HepG2 (cell line): Measurements from ENCODE around the gene GPR68. TPM values are rescaled to one million over a fixed set of nuclear protein-coding genes. Genes with fewer than 3 reads are reported as not detected.
A peak's percentile ranks its signal among the peaks of the same experiment; 100 is the strongest.

ENCODE experiments used
- ATAC-seq: fragments of 200-7000 bp; cut with Tn5 transposase; 3 replicates; pipeline ENCODE4 v1.9.1; 2020; ENCODE audit warnings: mild to moderate bottlenecking, moderate library complexity
- BruUV-seq: library from RNA; stranded (reverse); fragments of 400-500 nt; replicated peaks from 2 replicates; lab custom pipeline; 2021; lab: Mats Ljungman, UMichigan
- CTCF ChIA-PET: fragments of 300-600 bp; formaldehyde crosslinking; extraction: SDS; loops from one replicate; lab custom pipeline; 2021; ENCODE audit warnings: low total read pairs, inconsistent platforms, low intra/inter-chr PET ratio; lab: Yijun Ruan, JAX
- POLR2A ChIA-PET: fragments of 350-600 bp; sonication (Branson Sonifier 250); formaldehyde crosslinking; loops from one replicate; lab custom pipeline; 2020; ENCODE audit warnings: antibody characterized with exemption, inconsistent platforms; lab: Yijun Ruan, JAX
- DNase-seq: peaks from one replicate; pipeline ENCODE4 v3.0.0-alpha.2; 2015; ENCODE audit warnings: low spot score
- FAIRE-seq: peaks from 3 replicates; lab custom pipeline; 2011; peaks lifted over from hg19 to GRCh38; lab: Jason Lieb, UNC
- H2AFZ ChIP-seq: one replicate; pipeline ENCODE4 v1.6.1; 2011; ENCODE audit warnings: low read length, inconsistent platforms
- H3K27ac ChIP-seq: fragments of 300-600 bp; 3 replicates; pipeline ENCODE4 v1.8.0; 2011; ENCODE audit warnings: mixed run types, mild to moderate bottlenecking, mixed read lengths, low read length, inconsistent platforms; ENCODE audit not compliant: insufficient read depth; ENCODE audit errors: extremely low read length
- H3K27me3 ChIP-seq, 2 experiments: fragments of 200-600 bp in 1 of 2; 2 replicates in 1 of 2; 3 replicates in 1 of 2; pipeline versions ENCODE4 v1.6.0 to v1.8.0; 2011; ENCODE audit warnings: low read length in 2 of 2, mild to moderate bottlenecking in 2 of 2, moderate library complexity in 2 of 2, inconsistent platforms in 1 of 2; ENCODE audit not compliant: insufficient read depth in 2 of 2, control insufficient read depth in 1 of 2
- H3K36me3 ChIP-seq, 2 experiments: fragments of 200-600 bp in 1 of 2; replicated peaks in 1 of 2; 2 replicates in 1 of 2; 3 replicates in 1 of 2; pipeline versions ENCODE4 v1.5.1 to v1.8.0; 2011; ENCODE audit warnings: low read length in 2 of 2, inconsistent platforms in 1 of 2; ENCODE audit not compliant: insufficient read depth in 2 of 2, control insufficient read depth in 1 of 2
- H3K4me1 ChIP-seq: 2 replicates; pipeline ENCODE4 v1.5.1; 2012; ENCODE audit warnings: low read length, inconsistent platforms; ENCODE audit not compliant: insufficient read depth
- H3K4me2 ChIP-seq: 2 replicates; pipeline ENCODE4 v1.6.0; 2011; ENCODE audit warnings: low read depth, low read length, inconsistent platforms
- H3K4me3 ChIP-seq, 3 experiments: fragments of 200-600 bp in 1 of 3; sonication (generic), shearing (Covaris generic) in 1 of 3; replicated peaks in 1 of 3; 2 replicates each; pipeline ENCODE4 v1.5.1; 2011 to 2016; ENCODE audit warnings: low read length in 3 of 3, inconsistent platforms in 2 of 3, low read depth in 2 of 3, mild to moderate bottlenecking in 2 of 3, control low read depth in 1 of 3, mixed read lengths in 1 of 3; ENCODE audit not compliant: insufficient read depth in 1 of 3
- H3K79me2 ChIP-seq: one replicate; pipeline ENCODE4 v1.6.1; 2011; ENCODE audit warnings: low read length, inconsistent platforms; ENCODE audit not compliant: insufficient read depth
- H3K9ac ChIP-seq: 2 replicates; pipeline ENCODE4 v1.6.0; 2011; ENCODE audit warnings: mild to moderate bottlenecking, low read depth, low read length, inconsistent platforms; ENCODE audit not compliant: insufficient read depth
- H3K9me3 ChIP-seq: 2 replicates; pipeline ENCODE4 v1.5.1; 2012; ENCODE audit warnings: mild to moderate bottlenecking, low read length
- H4K20me1 ChIP-seq: 2 replicates; pipeline ENCODE4 v1.6.0; 2011; ENCODE audit warnings: inconsistent platforms, mild to moderate bottlenecking, low read length, moderate library complexity; ENCODE audit not compliant: insufficient read depth
- HES4 ChIP-seq: sonication (generic); formaldehyde crosslinking; IDR thresholded peaks from 2 replicates; pipeline ENCODE4 v1.9.0; 2021; ENCODE audit warnings: mild to moderate bottlenecking, missing genetic modification reagents, borderline replicate concordance
- HIVEP1 ChIP-seq: sonication (generic); formaldehyde crosslinking; IDR thresholded peaks from 2 replicates; pipeline ENCODE4 v1.4.0; 2020; ENCODE audit warnings: mild to moderate bottlenecking, missing genetic modification reagents
- HMGA1 ChIP-seq: sonication (generic); formaldehyde crosslinking; conservative IDR thresholded peaks from 2 replicates; pipeline ENCODE4 v1.4.0; 2020; ENCODE audit warnings: missing genetic modification reagents
- KDM5B ChIP-seq: sonication (generic); formaldehyde crosslinking; IDR thresholded peaks from 2 replicates; pipeline ENCODE4 v1.4.0; 2020; ENCODE audit warnings: missing genetic modification reagents, mild to moderate bottlenecking, borderline replicate concordance
- KLF6 ChIP-seq: IDR thresholded peaks from 2 replicates; pipeline ENCODE4 v1.8.0; 2016; ENCODE audit warnings: missing biosample characterization, missing genetic modification reagents
- SOX6 ChIP-seq, 2 experiments: fragments of 450-650 bp in 1 of 2; sonication (generic) in 1 of 2; formaldehyde crosslinking in 1 of 2; IDR thresholded peaks; 2 replicates each; pipeline versions ENCODE4 v1.4.0 to v1.6.1; 2017 to 2020; ENCODE audit warnings: antibody characterized with exemption in 1 of 2, mild to moderate bottlenecking in 1 of 2, missing genetic modification reagents in 1 of 2
- TBX2 ChIP-seq: sonication (generic); formaldehyde crosslinking; IDR thresholded peaks from 2 replicates; pipeline ENCODE4 v1.5.0; 2020; ENCODE audit warnings: missing genetic modification reagents, mild to moderate bottlenecking, borderline replicate concordance
- TP53 ChIP-seq: sonication (generic); formaldehyde crosslinking; conservative IDR thresholded peaks from 2 replicates; pipeline ENCODE4 v1.4.0; 2020; ENCODE audit warnings: missing genetic modification reagents
- ZNF468 ChIP-seq: sonication (generic); formaldehyde crosslinking; IDR thresholded peaks from 2 replicates; pipeline ENCODE4 v1.8.0; 2022; ENCODE audit warnings: mild to moderate bottlenecking, moderate library complexity, missing genetic modification reagents
- ZNF768 ChIP-seq: sonication (generic); formaldehyde crosslinking; IDR thresholded peaks from 2 replicates; pipeline ENCODE4 v1.4.0; 2020; ENCODE audit warnings: missing genetic modification reagents
- WGBS: methylation state at CpG from one replicate; pipeline ENCODE4 v1.1.6; 2017; ENCODE audit warnings: low lambda C conversion rate; 5-methylcytosine and 5-hydroxymethylcytosine counted together
- in situ Hi-C: cut with HindIII; loops from 2 replicates; pipeline ENCODE4 v1.10.0; 2017; ENCODE audit warnings: low pct_unique_long_range_greater_than_20kb; ENCODE audit not compliant: extremely low pct_ligation_motif_present
- intact Hi-C: fragments of 100-400 bp; cut with micrococcal nuclease; formaldehyde crosslinking; loops from one replicate; pipeline ENCODE4 v1.10.0; 2022; ENCODE audit not compliant: unreplicated experiment
- polyA plus RNA-seq, 8 experiments: library from polyadenylated mRNA; depleted of rRNA in 3 of 8; stranded (reverse) in 7 of 8; unstranded in 1 of 8; fragments of >200 nt; fragmentation: Illumina TruSeq in 4 of 8; extraction: Trizol in 4 of 8; gene quantifications; 2 replicates each; pipeline versions ENCODE4 v1.2.1 to v1.2.3, GENCODE V29; 2011 to 2016; ENCODE audit warnings: low read depth in 4 of 8, missing spikeins in 1 of 8, mixed read lengths in 1 of 8; ENCODE audit not compliant: insufficient read depth in 1 of 8
- total RNA-seq, 5 experiments: library from RNA; depleted of rRNA; stranded (reverse); fragments of >200 nt; fragmentation: Illumina TruSeq; extraction: Trizol; gene quantifications; 2 replicates each; pipeline ENCODE4 v1.2.3, GENCODE V29; 2016; ENCODE audit warnings: low read depth in 1 of 5
- TF ChIP-seq, protein P1 (sequence below): IDR thresholded peaks from 2 replicates; pipeline ENCODE4 v1.6.1; 2016
- TF ChIP-seq, protein P2 (sequence below): sonication (generic); formaldehyde crosslinking; IDR thresholded peaks from 2 replicates; pipeline ENCODE4 v1.5.0; 2020; ENCODE audit warnings: missing genetic modification reagents, mild to moderate bottlenecking, borderline replicate concordance
- TF ChIP-seq, protein P3 (sequence below): sonication (generic); formaldehyde crosslinking; IDR thresholded peaks from 2 replicates; pipeline ENCODE4 v1.5.0; 2020; ENCODE audit warnings: mild to moderate bottlenecking, missing genetic modification reagents

The GPR68 gene
- total and polyA plus RNA-seq, 2 of the 13 experiments (the other 11 are each of a cell fraction or from before 2014, with no cell fraction given), result not detected

DNA sequence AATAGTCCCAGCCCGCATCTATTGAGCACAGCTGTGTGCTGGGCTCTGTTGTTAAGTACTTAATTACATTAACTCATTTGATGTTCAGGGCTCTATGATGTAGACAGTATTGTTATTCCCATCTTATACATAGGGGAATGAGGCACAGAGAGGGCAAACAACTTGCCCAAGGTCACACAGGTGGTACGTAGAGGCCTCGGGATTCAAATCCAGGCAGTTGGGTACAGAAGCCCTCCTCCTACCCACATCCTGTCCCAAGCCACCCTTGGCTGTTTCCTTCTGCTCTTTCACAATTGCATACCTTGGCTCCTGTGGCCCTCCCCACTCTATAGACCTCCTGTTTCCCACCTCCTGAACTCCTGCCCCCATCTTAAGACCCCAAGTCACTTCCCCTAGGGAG is 10.0 kb upstream of the GPR68 start:
- ATAC-seq (no peak; the same call in 2 of the 3 replicates), DNase-seq (no peak), FAIRE-seq (no peak)
- WGBS, result 40% methylated on average over 3 of the region's 3 CpGs
- ChIA-PET CTCF (no interaction called here), POLR2A (no interaction called here)
- Histone ChIP-seq H2AFZ (no peak overlapping the region), H3K36me3 (no peaks in the 10 kb centered on the region), H3K79me2 (no peaks in the 10 kb centered on the region), H3K4me3 (no peak overlapping the region), H3K4me1 (peaks cover 25% of the 10 kb centered on the region), H3K4me2 (no peak overlapping the region), H3K27me3 (peaks cover 12 to 50% of the 10 kb centered on the region in 2 experiments), H3K9ac (no peak overlapping the region), H3K9me3 (no peaks in the 10 kb centered on the region), H3K27ac (no peak overlapping the region), H4K20me1 (no peaks in the 10 kb centered on the region)
- TF ChIP-seq HMGA1 (CRISPR knock-in tag) (no peak), ZNF768 (CRISPR knock-in tag) (peak; percentile 54; the same call in 1 of the 2 replicates)
- BruUV-seq, result no TSS peak
- in situ Hi-C loops, result no loop called here
- intact Hi-C loops, result no loop called here

DNA sequence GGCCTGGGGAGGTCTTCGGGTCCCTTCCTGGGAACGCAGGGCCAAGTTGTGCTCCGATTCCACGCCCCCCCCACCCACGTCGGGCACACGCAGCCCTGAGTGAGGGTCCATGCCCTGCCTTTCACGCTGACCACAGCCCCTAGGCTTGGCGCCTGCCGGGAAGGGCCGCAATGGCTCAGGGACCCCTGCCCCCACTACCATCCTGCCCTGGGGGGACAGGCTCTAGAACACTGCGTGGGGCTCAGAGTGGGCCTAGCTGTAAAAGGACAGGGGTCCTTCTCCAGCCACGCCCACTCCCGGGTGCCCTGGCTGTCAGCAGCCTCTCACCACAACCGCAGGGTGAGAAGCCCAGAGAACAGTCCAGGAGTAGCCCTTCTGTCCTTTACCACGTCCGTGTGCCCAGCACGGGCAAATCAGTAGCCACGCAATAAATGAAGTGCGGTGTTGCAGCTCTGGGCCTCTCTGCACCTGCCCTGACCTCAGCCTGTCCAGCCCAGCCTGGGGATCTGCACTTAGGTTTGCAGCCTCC is 9.4 kb upstream of the GPR68 start:
- Histone ChIP-seq H3K4me3 (peak overlapping the region; percentile 54 to 73 (median 58); a peak in 4 of 6 replicates), H3K4me2 (peak overlapping the region; percentile 80), H3K79me2 (no peaks in the 10 kb centered on the region), H2AFZ (no peak overlapping the region), H3K27me3 (peaks cover 12 to 50% of the 10 kb centered on the region in 2 experiments), H3K27ac (no peak overlapping the region), H4K20me1 (no peaks in the 10 kb centered on the region), H3K4me1 (peaks cover 25% of the 10 kb centered on the region), H3K9me3 (no peaks in the 10 kb centered on the region), H3K9ac (peak overlapping the region; percentile 12; the same call in 1 of the 2 replicates), H3K36me3 (no peaks in the 10 kb centered on the region)
- BruUV-seq, result no TSS peak
- CTCF ChIA-PET, result no interaction called here
- FAIRE-seq (no peak), ATAC-seq (peak; percentile 36), DNase-seq (no peak)
- in situ Hi-C loops (no loop called here), intact Hi-C loops (no loop called here)
- POLR2A ChIA-PET, result no interaction called here
- WGBS, result no CpG with 5 or more reads among the region's 20 CpGs
- TF ChIP-seq KDM5B (CRISPR knock-in tag) (0 out of 2 replicates have a peak, but pooled peaks have one; percentile 38), TBX2 (CRISPR knock-in tag) (0 out of 2 replicates have a peak, but pooled peaks have one; percentile 20), SOX6 (IDR thresholded peaks at IDR 0.05) (no peak), SOX6 (CRISPR knock-in tag; IDR thresholded peaks at IDR 0.05) (0 out of 2 replicates have a peak, but pooled peaks have one; percentile 11), KLF6 (CRISPR knock-in tag) (no peak), TP53 (CRISPR knock-in tag) (no peak), HIVEP1 (CRISPR knock-in tag) (peak; percentile 42; the same call in 1 of the 2 replicates), HES4 (CRISPR knock-in tag) (no peak), ZNF468 (CRISPR knock-in tag) (no peak)
- TF ChIP-seq, protein P1, sequence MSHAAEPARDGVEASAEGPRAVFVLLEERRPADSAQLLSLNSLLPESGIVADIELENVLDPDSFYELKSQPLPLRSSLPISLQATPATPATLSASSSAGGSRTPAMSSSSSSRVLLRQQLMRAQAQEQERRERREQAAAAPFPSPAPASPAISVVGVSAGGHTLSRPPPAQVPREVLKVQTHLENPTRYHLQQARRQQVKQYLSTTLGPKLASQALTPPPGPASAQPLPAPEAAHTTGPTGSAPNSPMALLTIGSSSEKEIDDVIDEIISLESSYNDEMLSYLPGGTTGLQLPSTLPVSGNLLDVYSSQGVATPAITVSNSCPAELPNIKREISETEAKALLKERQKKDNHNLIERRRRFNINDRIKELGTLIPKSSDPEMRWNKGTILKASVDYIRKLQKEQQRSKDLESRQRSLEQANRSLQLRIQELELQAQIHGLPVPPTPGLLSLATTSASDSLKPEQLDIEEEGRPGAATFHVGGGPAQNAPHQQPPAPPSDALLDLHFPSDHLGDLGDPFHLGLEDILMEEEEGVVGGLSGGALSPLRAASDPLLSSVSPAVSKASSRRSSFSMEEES, result no peak
- TF ChIP-seq, protein P2, sequence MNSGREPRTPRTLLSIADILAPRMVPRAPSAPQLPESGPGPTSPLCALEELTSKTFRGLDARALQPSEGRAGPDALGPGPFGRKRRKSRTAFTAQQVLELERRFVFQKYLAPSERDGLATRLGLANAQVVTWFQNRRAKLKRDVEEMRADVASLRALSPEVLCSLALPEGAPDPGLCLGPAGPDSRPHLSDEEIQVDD (CRISPR knock-in tag), result no peak
- TF ChIP-seq, protein P3, sequence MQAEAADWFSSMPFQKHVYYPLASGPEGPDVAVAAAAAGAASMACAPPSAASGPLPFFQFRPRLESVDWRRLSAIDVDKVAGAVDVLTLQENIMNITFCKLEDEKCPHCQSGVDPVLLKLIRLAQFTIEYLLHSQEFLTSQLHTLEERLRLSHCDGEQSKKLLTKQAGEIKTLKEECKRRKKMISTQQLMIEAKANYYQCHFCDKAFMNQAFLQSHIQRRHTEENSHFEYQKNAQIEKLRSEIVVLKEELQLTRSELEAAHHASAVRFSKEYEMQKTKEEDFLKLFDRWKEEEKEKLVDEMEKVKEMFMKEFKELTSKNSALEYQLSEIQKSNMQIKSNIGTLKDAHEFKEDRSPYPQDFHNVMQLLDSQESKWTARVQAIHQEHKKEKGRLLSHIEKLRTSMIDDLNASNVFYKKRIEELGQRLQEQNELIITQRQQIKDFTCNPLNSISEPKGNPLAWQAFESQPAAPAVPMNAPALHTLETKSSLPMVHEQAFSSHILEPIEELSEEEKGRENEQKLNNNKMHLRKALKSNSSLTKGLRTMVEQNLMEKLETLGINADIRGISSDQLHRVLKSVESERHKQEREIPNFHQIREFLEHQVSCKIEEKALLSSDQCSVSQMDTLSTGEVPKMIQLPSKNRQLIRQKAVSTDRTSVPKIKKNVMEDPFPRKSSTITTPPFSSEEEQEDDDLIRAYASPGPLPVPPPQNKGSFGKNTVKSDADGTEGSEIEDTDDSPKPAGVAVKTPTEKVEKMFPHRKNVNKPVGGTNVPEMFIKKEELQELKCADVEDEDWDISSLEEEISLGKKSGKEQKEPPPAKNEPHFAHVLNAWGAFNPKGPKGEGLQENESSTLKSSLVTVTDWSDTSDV, result 0 out of 2 replicates have a peak, but pooled peaks have one; percentile 43
